ENCODE measurements around the gene HK2.

HK2 gene

GRCh38 chr2:74941284-74941683 is 107.4 kb downstream of the HK2 start:
- no peak for DNase-seq

DNA sequence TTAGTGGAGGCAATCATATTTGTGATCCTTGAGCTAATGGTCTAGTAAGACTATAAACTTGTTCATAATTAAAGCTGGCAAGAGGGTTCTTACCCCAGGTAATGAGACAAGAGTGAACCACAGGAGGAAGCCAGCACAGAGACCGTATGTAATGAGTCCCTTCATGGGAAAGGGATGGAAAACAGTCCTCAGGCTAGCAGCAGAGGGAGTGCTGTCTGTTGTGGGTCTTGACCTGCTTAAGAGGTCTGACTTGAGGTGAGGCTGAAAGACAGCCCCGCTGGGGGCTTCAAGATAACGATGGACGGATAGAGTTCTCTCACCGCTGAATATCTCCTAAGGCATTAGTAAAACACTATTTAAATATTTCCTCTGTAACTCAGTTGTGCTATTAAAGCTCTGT is 108.3 kb downstream of the HK2 start:
- DNase-seq, result no peak
